Activated CD8-positive, alpha-beta memory T cell treated with anti-CD3 and anti-CD28 coated beads for 48 hours (primary cell): Measurements from ENCODE around the gene TPX2.

ENCODE experiments used
- DNase-seq, 3 experiments: peaks; one replicate each; pipeline ENCODE4 v3.0.0-alpha.2; 2020; ENCODE audit warnings: low read depth in 2 of 3, low spot score in 2 of 3

TPX2 gene, protein sequence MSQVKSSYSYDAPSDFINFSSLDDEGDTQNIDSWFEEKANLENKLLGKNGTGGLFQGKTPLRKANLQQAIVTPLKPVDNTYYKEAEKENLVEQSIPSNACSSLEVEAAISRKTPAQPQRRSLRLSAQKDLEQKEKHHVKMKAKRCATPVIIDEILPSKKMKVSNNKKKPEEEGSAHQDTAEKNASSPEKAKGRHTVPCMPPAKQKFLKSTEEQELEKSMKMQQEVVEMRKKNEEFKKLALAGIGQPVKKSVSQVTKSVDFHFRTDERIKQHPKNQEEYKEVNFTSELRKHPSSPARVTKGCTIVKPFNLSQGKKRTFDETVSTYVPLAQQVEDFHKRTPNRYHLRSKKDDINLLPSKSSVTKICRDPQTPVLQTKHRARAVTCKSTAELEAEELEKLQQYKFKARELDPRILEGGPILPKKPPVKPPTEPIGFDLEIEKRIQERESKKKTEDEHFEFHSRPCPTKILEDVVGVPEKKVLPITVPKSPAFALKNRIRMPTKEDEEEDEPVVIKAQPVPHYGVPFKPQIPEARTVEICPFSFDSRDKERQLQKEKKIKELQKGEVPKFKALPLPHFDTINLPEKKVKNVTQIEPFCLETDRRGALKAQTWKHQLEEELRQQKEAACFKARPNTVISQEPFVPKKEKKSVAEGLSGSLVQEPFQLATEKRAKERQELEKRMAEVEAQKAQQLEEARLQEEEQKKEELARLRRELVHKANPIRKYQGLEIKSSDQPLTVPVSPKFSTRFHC

DNA sequence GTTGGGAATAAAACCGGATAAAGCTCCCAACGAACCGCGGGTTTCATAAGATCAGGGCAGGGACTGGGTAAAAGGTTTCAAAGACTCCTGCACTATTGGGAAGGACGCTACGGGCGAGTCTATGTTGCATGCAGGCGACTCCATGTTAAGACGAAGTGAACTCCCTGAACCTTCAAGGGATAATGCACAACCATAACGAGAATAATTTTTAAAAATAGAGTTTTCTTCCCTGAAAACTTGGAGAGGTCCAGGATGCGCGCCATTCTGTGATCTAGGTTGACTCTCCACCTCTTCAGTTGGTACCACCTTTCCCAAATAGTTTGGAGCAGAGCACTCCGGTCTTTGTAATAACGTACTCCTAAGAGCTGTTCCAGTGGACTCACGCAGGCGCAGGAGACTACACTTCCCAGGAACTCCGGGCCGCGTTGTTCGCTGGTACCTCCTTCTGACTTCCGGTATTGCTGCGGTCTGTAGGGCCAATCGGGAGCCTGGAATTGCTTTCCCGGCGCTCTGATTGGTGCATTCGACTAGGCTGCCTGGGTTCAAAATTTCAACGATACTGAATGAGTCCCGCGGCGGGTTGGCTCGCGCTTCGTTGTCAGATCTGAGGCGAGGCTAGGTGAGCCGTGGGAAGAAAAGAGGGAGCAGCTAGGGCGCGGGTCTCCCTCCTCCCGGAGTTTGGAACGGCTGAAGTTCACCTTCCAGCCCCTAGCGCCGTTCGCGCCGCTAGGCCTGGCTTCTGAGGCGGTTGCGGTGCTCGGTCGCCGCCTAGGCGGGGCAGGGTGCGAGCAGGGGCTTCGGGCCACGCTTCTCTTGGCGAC is at the start of gene TPX2:
Gene TPX2, plus strand, starts transcription at position 562 of the 821 bp plus-strand sequence. CDS start 18,187 bp downstream, outside the sequence.
- peak in 2 of 3 experiments; percentile 71 to 76 for DNase-seq

DNA sequence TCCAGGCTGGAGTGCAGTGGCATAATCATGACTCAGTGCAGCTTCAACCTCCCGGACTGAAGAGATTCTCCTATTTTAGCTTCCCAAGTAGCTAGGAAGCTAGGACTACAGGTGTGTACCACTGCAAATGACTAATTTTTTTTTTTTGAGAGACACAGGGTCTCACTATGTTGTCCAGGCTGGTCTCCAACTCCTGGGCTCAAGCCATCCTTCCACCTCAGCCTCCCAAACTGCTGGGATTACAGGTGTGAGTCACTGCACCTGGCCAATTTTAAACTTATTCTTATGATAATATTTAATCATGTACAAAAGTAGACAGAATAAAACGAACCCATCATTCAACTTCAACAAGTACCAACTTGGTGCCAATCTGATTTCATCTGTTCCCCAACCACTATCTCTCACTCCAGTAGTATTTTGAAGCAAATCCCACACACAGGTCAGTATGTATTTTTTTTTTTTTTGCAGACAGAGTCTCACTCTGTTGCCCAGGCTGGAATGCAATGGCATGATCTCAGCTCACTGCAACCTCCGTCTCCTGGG is 48.9 kb upstream of the TPX2 start:
- no peak for DNase-seq

DNA sequence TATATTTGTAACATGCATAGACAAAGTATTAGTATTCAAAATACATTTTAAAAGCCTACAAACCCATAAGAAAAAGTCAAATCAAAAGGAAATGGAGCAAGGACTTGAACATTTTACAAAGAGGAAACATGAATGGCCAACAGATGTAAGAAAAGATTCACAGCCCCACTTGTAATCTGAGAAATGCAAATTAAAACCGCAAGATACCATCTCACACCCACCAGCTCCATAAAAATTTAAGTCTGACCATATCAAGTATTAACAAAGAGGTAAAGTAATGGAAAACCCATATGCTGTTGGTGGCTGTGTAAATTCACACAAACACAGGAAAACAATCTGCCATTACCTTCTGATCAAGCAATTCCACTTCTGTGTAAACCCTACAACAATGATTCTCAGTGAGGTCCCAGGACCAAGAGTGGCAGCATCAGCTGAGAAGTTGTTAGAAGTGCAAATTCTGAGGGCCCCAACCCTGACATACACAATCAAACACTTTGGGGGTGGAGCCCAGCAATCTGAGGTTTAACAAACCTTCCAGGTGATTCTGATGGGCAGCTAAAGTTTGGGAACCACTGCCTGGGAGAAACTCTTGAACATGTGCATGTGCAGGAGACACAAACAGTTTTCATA is 47.3 kb upstream of the TPX2 start:
- no peak for DNase-seq

DNA sequence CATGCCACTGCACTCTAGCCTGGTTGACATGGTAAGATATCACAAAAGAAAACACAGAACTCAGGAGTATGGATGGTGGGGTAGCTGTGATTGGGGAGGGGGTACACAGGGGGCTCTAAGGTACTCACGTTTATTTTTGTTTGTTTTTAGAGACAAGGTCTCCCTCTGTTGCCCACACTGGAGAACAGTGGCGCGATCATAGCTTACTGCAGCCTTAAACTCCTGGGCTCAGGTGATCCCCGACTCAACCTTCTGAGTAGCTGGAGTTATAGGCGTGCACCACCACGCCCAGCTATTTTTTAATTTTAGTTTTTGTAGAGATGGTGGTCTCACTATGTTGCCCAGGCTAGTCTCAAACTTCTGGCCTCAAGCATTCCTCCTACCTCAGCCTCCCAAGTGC is 45.7 kb upstream of the TPX2 start:
- no peak for DNase-seq

DNA sequence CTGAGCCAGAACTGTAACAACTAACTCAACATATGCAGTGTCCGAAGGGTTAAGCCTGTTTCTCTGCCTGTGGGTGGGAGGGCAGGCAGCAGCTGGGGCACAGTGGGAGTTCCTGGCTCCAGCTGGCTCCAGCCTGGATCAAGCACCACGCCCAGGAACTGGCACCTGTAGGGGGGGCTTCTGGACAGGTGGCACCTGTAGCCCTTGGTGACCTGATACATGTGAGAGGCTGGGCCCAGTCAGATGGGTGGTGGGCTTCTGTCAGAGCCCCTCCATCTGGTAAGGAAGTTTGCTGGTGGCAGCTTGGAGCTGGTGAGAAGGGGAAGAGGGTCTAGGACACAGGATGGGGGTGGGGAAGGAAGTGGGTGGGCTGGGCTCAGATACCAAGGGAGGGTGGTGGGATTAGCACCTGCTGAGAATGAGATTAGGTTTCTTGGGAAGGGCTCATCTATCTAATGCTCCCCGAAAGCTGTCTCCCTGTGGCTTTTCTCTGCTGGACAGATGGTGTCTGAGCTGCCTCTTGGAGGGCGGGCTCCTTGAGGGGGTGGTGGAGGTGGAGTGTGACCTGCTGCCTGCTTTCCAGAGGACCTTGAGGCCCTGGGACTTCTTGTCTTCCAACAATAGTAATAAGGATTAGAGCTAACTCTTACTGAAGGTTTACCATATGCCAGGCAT is 45.0 kb upstream of the TPX2 start:
- no peak for DNase-seq

DNA sequence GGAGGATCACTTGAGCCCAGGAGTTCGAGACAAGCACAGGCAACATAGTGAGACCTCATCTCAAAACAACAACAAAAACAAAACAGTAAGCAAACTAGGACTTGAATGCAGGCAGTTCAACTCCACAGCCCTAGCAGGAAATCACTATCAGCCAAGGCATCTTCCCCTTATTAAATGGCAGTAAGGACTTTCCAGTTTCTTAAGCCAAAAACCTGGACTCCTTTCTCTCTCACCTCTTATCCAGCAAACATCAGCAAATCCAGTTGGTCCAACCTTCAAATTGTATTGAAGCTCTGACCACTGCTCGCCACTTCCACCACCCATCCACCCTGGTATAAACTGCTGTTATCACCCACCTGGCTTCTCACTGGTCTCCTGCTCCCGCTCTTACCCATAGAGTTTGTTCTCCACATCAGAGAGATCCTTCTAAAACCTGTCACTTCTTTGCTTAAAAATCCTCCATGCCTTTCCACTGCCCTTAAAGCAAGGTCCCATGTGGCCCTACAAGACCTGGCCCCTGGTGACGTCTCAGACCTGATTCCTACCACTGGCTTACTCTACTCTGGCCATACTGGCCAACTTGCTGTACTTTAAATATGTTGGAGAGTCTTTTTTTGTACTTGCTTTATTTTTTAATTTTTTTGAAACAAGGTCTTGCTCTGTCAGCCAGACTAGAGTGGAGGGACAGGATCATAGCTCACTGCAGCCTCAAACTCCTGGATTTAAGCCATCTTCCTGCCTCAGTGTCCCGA is 44.1 kb upstream of the TPX2 start:
- no peak for DNase-seq

DNA sequence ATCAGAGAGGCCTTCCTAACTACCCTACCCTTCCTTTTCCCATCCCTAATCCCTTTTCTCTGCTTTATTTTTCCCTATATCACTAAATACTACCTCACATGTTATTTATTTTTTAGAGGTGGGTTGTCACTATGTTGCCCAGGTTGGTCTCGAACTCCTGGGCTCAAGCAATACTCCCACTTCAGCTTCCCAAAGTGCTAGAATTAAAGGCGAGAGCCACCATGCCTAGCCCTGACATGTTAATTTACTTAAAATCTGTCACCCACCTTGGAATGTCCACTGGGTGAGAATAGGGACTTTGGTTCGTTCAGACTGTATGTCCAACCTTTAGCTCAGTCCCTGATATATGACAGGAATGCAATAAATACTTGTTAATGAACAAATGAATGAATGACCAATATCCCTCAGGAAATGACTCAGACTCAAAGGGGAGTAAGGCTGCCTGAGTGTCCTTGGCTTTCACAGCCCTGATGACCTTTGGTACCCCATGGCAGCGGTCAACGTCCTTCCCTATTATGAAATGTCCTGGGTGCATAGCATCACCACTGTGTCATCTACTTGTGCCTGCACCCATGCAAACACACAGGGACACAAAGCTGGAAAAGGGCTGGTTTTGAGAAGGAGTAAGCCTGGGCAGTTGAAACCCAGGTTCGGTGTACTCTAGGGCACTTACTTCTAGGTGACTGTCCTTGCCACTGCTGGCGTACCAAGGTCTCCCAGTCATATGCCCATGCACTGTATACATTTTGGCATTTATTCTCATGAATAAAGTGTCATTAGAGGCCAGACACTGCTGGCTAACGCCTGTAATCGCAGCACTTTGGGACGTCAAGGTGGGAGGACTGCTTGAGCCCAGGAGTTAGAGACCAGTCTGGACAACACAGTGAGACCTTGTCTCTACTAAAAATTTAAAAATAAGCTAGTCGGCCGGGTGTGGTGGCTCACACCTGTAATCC is 43.0 kb upstream of the TPX2 start:
- DNase-seq: no peak

DNA sequence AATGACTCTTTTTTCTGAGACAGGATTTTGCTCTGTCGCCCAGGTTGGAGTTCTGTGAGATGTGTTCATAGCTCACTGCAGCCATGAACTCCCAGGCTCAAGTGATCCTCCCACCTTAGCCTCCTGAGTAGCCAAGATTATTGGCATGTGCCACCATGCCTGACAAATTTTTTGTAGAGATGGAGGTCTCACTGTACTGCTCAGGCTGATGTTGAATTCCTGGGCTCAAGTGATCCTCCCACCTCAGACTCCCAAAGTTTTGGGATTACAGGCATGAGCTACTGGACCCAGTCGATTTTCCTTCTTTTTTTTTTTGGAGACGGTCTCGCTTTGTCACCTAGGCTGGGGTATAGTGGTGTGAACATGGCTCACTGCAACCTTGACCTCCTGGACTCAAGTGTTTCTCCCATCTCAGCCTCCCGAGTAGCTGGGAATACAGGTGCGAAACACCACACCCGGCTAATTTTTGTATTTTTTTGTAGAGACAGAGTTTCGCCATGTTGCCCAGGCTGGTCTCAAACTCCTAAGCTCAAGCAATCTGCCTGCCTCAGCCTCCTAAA is 40.8 kb upstream of the TPX2 start:
- no peak for DNase-seq

DNA sequence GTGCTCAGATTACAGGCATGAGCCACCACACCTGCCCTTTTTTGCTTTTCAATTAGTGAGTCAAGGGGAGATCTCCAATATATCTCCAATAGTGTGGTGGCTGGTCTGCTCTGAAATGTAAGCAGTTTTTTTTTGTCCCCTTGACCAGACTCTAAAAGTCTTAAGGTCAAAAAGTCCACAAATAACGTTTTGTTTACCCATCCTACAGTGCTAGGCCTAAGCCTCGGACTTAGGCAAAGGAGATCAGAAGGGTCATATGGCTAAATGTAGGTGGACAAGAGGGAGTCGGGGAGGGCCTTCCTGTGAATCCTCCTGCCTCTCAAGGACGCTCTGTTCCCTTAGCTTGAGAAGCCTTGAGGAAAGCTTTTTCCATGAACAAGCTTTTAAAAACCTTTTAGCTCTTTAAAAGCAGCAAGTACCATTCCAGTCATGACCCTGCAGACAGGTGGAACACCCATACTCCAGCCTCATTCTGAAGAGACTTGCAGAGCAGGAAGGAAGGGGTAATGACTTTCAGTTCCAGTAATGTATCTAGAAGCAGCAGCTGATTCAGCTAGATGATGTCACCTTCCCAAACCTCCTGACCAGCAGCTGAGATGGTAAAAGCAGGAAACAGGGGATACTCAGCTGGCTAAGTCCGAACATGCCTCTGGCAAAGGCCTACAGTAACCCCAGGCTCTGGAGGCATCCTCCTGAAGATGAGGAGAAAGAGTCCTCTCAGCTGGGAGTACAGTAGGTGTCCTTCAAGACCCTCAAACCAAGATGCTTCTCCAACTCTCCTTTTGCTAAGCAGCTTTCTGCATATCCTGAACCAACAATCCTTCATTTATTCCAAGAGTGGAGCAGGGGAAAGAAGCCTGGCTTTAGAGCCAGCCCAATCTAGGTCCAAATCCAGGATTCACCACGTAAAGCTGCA is 40.0 kb upstream of the TPX2 start:
- DNase-seq: no peak

DNA sequence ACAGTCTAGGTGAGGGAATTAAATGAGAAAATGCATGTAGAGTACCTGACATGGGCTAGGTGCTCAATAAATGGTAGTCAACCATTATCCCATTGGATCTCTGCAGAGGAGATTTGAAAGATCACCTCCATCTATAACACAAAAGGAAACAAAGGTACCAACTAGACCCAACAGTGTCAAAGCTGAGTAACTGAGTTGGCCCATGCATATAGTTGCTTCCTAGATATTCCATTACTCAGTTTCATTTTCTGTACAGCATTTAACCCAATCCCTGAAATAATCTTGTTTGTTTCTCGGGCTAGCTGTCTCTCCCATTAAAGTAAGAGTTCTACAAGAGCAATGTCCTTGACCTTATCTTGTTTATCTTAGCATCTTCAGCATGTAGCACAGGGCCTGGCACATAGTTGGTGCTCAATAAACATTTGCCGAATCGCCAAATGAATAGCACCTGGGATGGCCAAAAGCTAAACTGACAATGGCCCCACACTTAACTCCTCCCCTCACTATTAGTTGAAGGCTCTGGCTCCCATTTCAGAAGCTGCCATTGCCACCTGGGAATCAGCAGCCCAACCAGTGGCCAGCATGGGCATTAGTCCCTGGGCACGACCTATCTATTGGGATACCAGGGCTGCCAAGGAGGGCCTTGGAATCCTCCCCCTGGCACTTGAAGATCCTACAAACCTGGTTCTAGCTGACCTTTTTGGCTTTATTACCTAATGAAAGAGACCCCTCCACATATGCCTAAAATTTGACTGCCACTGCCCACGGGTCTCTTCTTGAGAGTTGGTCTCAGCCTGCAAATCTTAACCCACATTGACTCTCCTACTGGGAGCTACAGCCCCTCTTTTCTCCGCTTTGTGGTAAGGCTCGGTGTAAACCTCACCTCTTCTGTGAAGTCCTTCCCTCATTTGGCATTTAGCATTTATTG is 39.0 kb upstream of the TPX2 start:
- no peak for DNase-seq

DNA sequence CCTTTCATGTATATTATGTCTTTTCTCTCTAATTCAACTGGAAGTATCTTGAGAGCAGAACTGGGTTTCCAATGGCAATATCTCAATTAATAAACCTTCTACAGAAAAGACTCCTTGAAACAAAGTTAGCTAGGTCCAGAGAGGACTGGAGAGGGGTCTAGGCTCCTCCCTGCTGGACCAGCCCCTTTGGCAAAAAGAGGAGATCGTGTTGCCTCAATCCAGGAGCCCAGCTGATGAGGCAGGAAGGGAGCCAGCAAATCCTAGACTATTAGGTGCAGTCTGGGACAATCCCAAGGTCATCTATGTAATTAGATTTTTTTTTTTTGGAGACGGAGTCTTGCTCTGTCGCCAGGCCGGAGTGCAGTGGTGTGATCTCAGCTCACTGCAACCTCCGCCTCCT is 38.3 kb upstream of the TPX2 start:
- DNase-seq: no peak

DNA sequence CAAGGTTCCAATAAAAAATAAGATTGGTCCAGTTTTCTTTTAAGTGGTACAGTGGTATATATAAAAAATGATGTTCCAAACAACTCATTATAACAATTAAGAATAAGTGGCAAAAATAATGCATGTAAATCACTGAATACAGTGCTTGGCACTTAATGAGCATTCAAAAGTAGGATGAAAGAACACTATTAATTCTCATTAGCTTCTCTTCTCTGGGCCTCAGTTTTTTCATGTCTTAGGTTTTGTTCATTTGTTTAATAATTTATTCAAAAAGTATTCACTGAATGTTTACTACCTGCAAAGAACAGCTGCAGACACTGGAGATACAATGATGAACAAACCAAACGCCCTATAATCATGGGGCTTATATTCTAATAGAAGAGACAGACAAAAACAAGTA is 37.5 kb upstream of the TPX2 start:
- no peak for DNase-seq

DNA sequence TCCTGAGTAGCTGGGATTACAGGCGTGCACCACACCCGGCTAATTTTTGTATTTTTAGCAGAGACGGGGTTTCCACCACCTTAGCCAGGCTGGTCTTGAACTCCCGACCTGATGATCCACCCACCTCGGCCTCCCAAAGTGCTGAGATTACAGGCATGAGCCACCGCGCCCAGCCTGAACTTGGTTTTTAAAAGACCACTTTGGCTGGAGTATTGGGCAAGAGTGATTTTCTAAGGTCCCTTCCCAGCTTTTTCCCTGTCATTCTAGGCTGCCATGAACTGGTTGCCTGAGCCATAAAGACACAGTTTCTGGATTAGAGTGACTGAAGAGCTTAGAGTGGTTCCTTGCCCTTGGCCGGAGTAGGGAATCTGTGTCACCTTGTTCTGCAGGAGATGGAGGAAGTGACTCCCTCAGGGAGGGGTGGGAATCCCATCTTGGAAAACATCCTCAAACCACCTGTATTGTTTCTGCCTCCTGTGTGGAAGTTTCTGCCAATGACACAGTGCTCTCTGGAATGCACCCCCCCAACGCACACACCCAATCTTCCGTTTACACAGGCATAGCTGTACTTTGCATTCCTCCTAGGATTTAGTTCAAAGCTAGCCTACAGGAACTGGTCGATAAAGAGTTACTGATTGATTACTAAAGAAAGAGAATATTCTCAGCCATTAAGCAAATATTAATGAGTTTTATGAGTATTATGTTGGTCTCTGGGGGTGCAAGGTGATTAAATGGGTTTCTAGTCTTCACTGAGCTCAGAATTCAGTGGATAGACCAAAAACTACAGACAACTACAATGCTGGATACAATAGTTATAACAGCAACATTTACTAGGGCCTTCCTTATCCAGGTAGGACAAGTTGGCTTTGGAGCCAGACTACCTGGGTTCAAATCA is 34.6 kb upstream of the TPX2 start:
- no peak for DNase-seq

DNA sequence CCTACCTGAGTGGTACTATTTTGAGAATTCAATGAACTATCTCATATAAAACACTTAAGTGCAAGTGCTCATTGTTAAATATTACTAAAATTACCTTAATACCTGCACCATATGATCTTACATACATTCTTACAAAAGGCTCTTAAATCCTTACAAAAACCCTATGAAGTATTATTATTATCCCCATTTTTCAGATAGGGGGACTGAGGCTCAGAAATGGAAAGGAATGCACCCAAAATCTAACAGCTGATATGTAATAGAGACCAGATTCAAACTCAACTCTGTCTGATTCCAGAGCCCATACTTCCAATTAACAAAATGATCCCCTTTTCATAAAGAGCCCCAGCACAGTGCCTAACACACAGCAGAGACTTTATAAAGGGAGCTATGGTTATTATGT is 33.9 kb upstream of the TPX2 start:
- no peak for DNase-seq
